ENCODE results near the gene CASK.
"Not testable (repeated sequence)": the region's sequence is repeated elsewhere in the genome, so short reads cannot be mapped to it uniquely, and the experiment has no call there.

GRCh38 chrX:41646201-41646600 lies 277.2 kb downstream of the CASK start:
- TF ChIP-seq, protein P1, sequence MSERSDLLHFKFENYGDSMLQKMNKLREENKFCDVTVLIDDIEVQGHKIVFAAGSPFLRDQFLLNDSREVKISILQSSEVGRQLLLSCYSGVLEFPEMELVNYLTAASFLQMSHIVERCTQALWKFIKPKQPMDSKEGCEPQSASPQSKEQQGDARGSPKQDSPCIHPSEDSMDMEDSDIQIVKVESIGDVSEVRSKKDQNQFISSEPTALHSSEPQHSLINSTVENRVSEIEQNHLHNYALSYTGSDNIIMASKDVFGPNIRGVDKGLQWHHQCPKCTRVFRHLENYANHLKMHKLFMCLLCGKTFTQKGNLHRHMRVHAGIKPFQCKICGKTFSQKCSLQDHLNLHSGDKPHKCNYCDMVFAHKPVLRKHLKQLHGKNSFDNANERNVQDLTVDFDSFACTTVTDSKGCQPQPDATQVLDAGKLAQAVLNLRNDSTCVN (CRISPR knock-in tag; IDR thresholded peaks at IDR 0.05; ENCODE audit: borderline replicate concordance): not testable (repeated sequence)
- not testable (repeated sequence) for TF ChIP-seq ARNT (IDR thresholded peaks at IDR 0.05)
- TF ChIP-seq, protein P2, sequence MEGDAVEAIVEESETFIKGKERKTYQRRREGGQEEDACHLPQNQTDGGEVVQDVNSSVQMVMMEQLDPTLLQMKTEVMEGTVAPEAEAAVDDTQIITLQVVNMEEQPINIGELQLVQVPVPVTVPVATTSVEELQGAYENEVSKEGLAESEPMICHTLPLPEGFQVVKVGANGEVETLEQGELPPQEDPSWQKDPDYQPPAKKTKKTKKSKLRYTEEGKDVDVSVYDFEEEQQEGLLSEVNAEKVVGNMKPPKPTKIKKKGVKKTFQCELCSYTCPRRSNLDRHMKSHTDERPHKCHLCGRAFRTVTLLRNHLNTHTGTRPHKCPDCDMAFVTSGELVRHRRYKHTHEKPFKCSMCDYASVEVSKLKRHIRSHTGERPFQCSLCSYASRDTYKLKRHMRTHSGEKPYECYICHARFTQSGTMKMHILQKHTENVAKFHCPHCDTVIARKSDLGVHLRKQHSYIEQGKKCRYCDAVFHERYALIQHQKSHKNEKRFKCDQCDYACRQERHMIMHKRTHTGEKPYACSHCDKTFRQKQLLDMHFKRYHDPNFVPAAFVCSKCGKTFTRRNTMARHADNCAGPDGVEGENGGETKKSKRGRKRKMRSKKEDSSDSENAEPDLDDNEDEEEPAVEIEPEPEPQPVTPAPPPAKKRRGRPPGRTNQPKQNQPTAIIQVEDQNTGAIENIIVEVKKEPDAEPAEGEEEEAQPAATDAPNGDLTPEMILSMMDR (CRISPR knock-in tag; IDR thresholded peaks at IDR 0.05): not testable (repeated sequence)

All from HepG2 (cell line).